Neural crest cell (in vitro differentiated cells): Measurements from ENCODE around the gene USP19. TPM values are rescaled to one million over a fixed set of nuclear protein-coding genes. Genes with fewer than 3 reads are reported as not detected.
A peak's percentile ranks its signal among the peaks of the same experiment; 100 is the strongest.

Experiments used
- DNase-seq: peaks from one replicate; pipeline ENCODE4 v3.0.0; 2021; ENCODE audit warnings: low read depth, mixed read lengths, low spot score
- H3K27ac Mint-ChIP-seq: one replicate; pipeline ENCODE4 v1.8.0; 2021; ENCODE audit warnings: mild to moderate bottlenecking, mixed read lengths; ENCODE audit not compliant: unreplicated experiment
- H3K27me3 Mint-ChIP-seq: 2 replicates; pipeline ENCODE4 v1.8.0; 2021; ENCODE audit warnings: low read depth, mild to moderate bottlenecking, mixed read lengths
- H3K36me3 Mint-ChIP-seq: 2 replicates; pipeline ENCODE4 v1.8.0; 2021; ENCODE audit warnings: low read depth, mild to moderate bottlenecking, mixed read lengths
- H3K4me1 Mint-ChIP-seq: 2 replicates; pipeline ENCODE4 v1.8.0; 2021; ENCODE audit warnings: mixed read lengths
- H3K4me3 Mint-ChIP-seq: one replicate; pipeline ENCODE4 v1.8.0; 2021; ENCODE audit warnings: mild to moderate bottlenecking, mixed read lengths
- H3K9me3 Mint-ChIP-seq: 2 replicates; pipeline ENCODE4 v1.8.0; 2021; ENCODE audit warnings: mixed read lengths
- CTCF ChIP-seq: fragments of 200-600 bp; sonication (generic); conservative IDR thresholded peaks from 2 replicates; pipeline ENCODE4 v1.5.0; 2021; ENCODE audit warnings: antibody characterized with exemption, mild to moderate bottlenecking
- microRNA-seq: library from miRNA; unstranded; fragments of <30 nt; microRNA quantifications from one replicate; pipeline ENCODE4, GENCODE V29; 2020
- total RNA-seq: library from RNA; stranded (reverse); gene quantifications from 2 replicates; pipeline ENCODE4 v1.2.1, GENCODE V29; 2021

The USP19 gene
- total RNA-seq, 1 donor from 2014 or later: 72.6 TPM

- no peaks in the 10 kb centered on the region for H3K27me3 Mint-ChIP-seq
- no peaks in the 10 kb centered on the region for H3K9me3 Mint-ChIP-seq
- peak; percentile 74 for DNase-seq
- TF ChIP-seq CTCF: no peak
- peak overlapping the region; percentile 94 for H3K27ac Mint-ChIP-seq
- H3K36me3 Mint-ChIP-seq: no peaks in the 10 kb centered on the region
- H3K4me3 Mint-ChIP-seq: peak overlapping the region; percentile 98
- peaks cover 36% of the 10 kb centered on the region for H3K4me1 Mint-ChIP-seq
Measured at GRCh38 chr3:49092938-49093852, 27.4 kb downstream of the USP19 start.

GRCh38 chr3:49081429-49081828 lies 39.2 kb downstream of the USP19 start:
- no peaks in the 10 kb centered on the region for H3K4me1 Mint-ChIP-seq
- H3K9me3 Mint-ChIP-seq: no peaks in the 10 kb centered on the region
- no peaks in the 10 kb centered on the region for H3K36me3 Mint-ChIP-seq
- DNase-seq: no peak
- H3K4me3 Mint-ChIP-seq: no peak overlapping the region
- no peak overlapping the region for H3K27ac Mint-ChIP-seq
- no peak for TF ChIP-seq CTCF
- no peaks in the 10 kb centered on the region for H3K27me3 Mint-ChIP-seq

- Mint-ChIP-seq H3K9me3 (no peaks in the 10 kb centered on the region), H3K4me1 (no peaks in the 10 kb centered on the region), H3K4me3 (no peak overlapping the region), H3K27ac (no peak overlapping the region), H3K27me3 (no peaks in the 10 kb centered on the region), H3K36me3 (no peaks in the 10 kb centered on the region)
- no peak for TF ChIP-seq CTCF
- DNase-seq: no peak
Measured at GRCh38 chr3:49079270-49079669, 41.4 kb downstream of the USP19 start.

GRCh38 chr3:49076646-49077045 lies 44.0 kb downstream of the USP19 start:
- H3K27ac Mint-ChIP-seq: no peak overlapping the region
- no peak overlapping the region for H3K4me3 Mint-ChIP-seq
- H3K27me3 Mint-ChIP-seq: no peaks in the 10 kb centered on the region
- peaks cover 3% of the 10 kb centered on the region for H3K36me3 Mint-ChIP-seq
- H3K4me1 Mint-ChIP-seq: no peaks in the 10 kb centered on the region
- TF ChIP-seq CTCF: no peak
- DNase-seq: no peak
- H3K9me3 Mint-ChIP-seq: no peaks in the 10 kb centered on the region

- no peak for DNase-seq
- no peaks in the 10 kb centered on the region for H3K4me1 Mint-ChIP-seq
- no peaks in the 10 kb centered on the region for H3K27me3 Mint-ChIP-seq
- no peaks in the 10 kb centered on the region for H3K9me3 Mint-ChIP-seq
- no peak for TF ChIP-seq CTCF
- H3K4me3 Mint-ChIP-seq: no peak overlapping the region
- H3K36me3 Mint-ChIP-seq: peaks cover 5% of the 10 kb centered on the region
- H3K27ac Mint-ChIP-seq: no peak overlapping the region
Measured at GRCh38 chr3:49076116-49076515, 44.5 kb downstream of the USP19 start.

Small RNA genes lying within 50 kb of the gene (microRNA-seq; reads per million reads assigned to microRNA genes)
- gene MIR6890: not detected

Other genes starting within 250 kb of the USP19 start
- 5.7 and 6.5 TPM in 2 replicates for gene SLC25A20, start 221.9 kb downstream of the USP19 start, total RNA-seq
- gene ARIH2, start 202.0 kb downstream of the USP19 start, total RNA-seq: 91.7 and 101 TPM in 2 replicates
- 29.1 and 31.4 TPM in 2 replicates for gene P4HTM, start 130.6 kb downstream of the USP19 start, total RNA-seq
- 284 and 294 TPM in 2 replicates for gene WDR6, start 113.4 kb downstream of the USP19 start, total RNA-seq
- gene DALRD3, start 102.2 kb downstream of the USP19 start, total RNA-seq: 28.2 and 28.7 TPM in 2 replicates
- gene NDUFAF3, start 98.7 kb downstream of the USP19 start, total RNA-seq: 69.5 and 70.9 TPM in 2 replicates
- 259 and 261 TPM in 2 replicates for gene IMPDH2, start 91.4 kb downstream of the USP19 start, total RNA-seq
- gene QRICH1, start 26.8 kb downstream of the USP19 start, total RNA-seq: 153 and 158 TPM in 2 replicates
- 348 and 382 TPM in 2 replicates for gene QARS1, start 16.1 kb downstream of the USP19 start, total RNA-seq
- 108 and 120 TPM in 2 replicates for gene LAMB2, start 12.2 kb upstream of the USP19 start, total RNA-seq
- gene CCDC71, start 45.5 kb upstream of the USP19 start, total RNA-seq: 26.0 and 29.4 TPM in 2 replicates
- 44.9 and 45.2 TPM in 2 replicates for gene KLHDC8B, start 50.8 kb upstream of the USP19 start, total RNA-seq
- 9.2 and 9.8 TPM in 2 replicates for gene C3orf62, start 156.4 kb upstream of the USP19 start, total RNA-seq
- gene USP4, start 219.2 kb upstream of the USP19 start, total RNA-seq: 39.3 and 41.5 TPM in 2 replicates
- gene GPX1, start 237.5 kb upstream of the USP19 start, total RNA-seq: 165 and 172 TPM in 2 replicates